OCI-LY7 (cell line): Measurements from ENCODE around the gene METTL1.

ENCODE experiments used
- EZH2phosphoT487 ChIP-seq: fragments of 200-600 bp; sonication (generic); IDR thresholded peaks from 2 replicates; pipeline ENCODE4 v1.6.1; 2018; ENCODE audit warnings: low read depth, borderline replicate concordance, mild to moderate bottlenecking, mixed run types, antibody characterized with exemption, low read length, moderate library complexity, mixed read lengths
- TF ChIP-seq, protein P1 (sequence below): fragments of 200-600 bp; sonication (generic); conservative IDR thresholded peaks from 2 replicates; pipeline ENCODE4 v1.5.1; 2014; ENCODE audit warnings: mild to moderate bottlenecking, antibody characterized with exemption, low read length, moderate library complexity, mixed read lengths

DNA sequence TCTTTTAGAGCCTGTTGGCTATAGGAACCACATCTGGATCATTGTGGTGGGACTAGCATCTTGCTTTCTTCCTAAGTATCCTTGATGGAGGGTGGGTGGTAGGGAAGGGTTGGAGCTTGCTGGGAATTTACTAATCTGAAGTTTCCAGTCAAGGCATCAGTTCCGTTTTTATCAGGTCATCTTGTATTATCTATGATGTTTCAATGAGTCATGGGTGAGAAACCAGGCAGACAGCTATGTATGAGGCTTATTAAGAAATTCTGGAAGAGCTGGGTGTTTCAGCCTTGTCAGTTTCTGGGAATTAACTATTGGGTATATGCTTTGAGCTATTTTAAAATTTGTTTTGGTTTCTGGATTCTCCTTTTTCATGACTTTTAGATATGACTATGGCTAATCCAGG lies 22.0 kb upstream of the METTL1 start:
- TF ChIP-seq, protein P1, sequence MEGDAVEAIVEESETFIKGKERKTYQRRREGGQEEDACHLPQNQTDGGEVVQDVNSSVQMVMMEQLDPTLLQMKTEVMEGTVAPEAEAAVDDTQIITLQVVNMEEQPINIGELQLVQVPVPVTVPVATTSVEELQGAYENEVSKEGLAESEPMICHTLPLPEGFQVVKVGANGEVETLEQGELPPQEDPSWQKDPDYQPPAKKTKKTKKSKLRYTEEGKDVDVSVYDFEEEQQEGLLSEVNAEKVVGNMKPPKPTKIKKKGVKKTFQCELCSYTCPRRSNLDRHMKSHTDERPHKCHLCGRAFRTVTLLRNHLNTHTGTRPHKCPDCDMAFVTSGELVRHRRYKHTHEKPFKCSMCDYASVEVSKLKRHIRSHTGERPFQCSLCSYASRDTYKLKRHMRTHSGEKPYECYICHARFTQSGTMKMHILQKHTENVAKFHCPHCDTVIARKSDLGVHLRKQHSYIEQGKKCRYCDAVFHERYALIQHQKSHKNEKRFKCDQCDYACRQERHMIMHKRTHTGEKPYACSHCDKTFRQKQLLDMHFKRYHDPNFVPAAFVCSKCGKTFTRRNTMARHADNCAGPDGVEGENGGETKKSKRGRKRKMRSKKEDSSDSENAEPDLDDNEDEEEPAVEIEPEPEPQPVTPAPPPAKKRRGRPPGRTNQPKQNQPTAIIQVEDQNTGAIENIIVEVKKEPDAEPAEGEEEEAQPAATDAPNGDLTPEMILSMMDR, result no peak
- TF ChIP-seq EZH2phosphoT487, result no peak
